Posterior cingulate gyrus (tissue), 11 donors: ENCODE measurements around the gene PURB.
"Not testable (repeated sequence)": the region's sequence is repeated elsewhere in the genome, so short reads cannot be mapped to it uniquely, and the experiment has no call there.

ENCODE experiments used
- DNase-seq, 10 donors: peaks; one replicate each; pipeline versions ENCODE4 v3.0.0 to v3.0.0-alpha.2; 2020 to 2021; ENCODE audit warnings: mixed read lengths in 3 of 10
- intact Hi-C: fragments of 100-400 bp; cut with DNase I; formaldehyde crosslinking; loops from one replicate; pipeline ENCODE4 v1.15.1; 2023

The PURB gene

DNA sequence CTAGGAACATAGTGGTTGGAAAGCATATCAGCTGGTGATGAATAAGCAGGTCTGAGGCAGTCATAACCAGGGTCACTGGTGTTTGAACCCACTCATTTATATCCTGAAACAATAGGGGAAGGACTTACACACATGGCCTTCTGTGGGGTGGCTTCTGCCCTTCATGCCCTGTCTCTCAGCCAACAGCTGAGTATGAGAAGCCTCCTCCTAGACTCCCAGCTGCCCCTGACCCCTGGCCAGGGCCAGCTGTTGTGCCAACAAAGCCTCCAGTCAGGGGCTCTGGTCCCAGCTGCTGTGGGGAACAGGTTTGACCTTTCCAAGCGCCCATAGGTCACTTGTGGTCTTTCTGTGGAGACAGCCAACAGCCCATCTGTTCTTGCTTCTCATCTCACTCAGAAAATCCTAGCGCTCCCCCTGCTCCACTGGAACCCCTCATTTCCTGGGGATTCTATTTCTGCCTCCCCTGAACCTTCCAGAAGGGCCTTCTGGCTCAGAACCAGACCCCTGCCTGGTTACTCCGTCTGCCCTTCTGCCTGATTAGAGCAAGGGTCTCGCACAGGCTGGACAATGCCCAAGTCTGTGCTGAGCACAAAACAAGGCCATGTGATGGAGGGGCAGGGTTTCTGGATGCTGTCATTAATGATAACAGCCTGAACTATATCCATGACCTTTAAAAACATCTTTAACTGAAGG, 9.7 kb upstream of the PURB start:
- intact Hi-C loops, result no loop called here

DNA sequence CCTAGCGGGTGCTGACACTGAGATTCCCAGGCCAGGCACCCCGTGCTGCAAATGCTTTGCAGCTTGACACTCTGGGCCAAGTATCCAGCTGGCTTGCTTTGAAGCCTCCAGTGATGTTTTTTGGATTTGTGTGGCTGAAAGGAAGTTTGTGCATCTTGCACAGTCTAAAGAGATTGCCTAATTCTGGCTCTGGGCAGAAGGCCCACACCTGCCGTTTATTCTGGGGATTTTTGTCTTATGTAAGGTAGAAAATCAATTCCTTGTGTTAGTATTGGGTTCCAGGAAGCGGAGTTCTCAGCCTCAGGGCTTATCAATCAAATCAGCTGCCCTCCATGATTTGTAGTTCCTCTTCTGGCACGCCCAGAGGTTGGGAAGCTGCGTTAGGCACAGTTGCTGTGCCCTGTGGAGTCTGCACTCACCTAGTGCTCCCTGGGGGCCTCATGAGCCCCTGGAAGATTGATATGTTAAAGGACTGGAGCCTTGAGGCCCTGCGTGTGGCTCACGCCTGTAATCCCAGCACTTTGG, 8.4 kb upstream of the PURB start:
- intact Hi-C loops, result no loop called here
- DNase-seq, result peak in 1 of 10 donors; percentile 56

More for the DNA sequence above, 9.7 kb upstream of the PURB start:
- peak in 5 of 10 donors; percentile 20 to 93 (median 42) for DNase-seq

DNA sequence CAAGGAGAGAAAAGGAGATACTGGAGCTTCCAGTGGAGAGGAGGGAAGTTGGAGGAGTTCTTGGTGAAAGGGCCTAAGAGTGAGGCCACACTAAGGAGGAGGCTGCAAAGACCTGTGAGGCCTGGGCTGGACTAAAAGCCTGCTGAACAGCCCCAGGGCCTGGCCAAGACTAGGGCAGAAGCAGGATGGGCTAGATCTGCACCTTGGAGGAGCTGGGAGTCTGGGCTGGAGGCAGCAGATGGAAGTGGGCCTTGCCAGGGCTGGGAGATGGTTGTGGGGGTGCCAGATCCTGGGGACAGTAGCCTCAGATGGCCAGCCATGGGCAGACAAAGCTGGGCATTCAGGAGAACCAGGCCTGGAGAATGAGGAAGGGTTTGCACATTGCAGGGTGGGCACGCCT, 6.5 kb upstream of the PURB start:
- intact Hi-C loops, result no loop called here
- peak in 1 of 10 donors; percentile 63 for DNase-seq

- intact Hi-C loops, result no loop called here
- no peak for DNase-seq
These were observed 6.0 kb upstream of the PURB start for GRCh38 chr7:44891372-44891771.

DNA sequence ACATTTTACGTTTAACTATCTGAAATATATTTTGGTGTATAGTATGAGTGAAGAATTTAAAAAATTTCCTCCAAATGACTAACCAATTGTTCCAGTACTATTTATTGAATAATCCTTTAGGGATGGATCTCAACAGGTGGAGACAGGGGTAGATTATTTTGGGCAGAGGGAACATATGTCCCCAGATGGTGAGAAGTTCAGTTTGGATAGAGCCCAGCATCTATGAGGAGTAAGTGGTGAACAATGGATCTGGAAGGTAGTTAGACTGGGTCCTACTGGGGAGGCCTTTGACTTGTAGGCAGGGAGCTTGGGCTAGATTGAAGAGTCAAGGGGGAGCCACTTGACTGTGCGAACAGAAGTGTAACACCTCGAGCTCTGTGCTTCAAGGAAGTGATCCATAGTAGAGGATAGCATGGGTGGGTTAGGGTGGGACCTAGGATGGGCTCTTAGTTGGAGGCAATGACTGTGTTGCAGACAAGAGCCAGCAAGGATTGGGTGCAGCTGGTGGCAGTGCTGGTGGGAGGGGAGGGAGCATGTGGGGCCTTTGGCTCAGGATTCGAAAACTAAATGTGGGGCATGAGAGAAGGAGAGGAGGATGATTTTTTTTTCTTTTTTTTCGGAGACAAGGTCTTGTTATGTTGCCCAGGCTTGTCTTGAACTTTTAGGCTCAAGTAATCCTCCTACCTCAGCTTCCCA, 3.9 kb upstream of the PURB start:
- intact Hi-C loops, result loop anchor here (5.0 to 10.0 kb wide), 4 partner anchors 33 to 223 kb away; partner anchors contain the start of gene TBRG4
- no peak for DNase-seq

DNA sequence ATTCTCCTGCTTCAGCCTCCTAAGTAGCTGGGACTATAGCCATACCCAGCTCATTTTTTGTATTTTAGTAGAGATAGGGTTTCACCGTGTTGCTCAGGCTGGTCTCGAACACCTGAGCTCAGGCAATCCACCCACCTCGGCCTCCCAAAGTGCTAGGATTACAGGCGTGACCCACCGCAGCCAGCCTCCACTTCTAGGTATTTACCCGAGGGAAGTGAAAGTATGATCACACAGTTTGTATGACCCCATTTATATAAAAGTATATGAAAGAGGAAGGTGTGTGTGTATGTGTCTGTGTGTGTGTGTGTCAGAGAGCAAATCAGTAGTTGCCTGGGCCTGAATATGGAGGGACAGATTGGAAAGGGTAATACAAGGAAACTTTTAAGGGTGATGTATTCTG, 2.0 kb upstream of the PURB start:
- DNase-seq, result no peak
- intact Hi-C loops, result loop anchor here (5.0 to 10.0 kb wide), 4 partner anchors 35 to 225 kb away; partner anchors contain the start of gene TBRG4

DNA sequence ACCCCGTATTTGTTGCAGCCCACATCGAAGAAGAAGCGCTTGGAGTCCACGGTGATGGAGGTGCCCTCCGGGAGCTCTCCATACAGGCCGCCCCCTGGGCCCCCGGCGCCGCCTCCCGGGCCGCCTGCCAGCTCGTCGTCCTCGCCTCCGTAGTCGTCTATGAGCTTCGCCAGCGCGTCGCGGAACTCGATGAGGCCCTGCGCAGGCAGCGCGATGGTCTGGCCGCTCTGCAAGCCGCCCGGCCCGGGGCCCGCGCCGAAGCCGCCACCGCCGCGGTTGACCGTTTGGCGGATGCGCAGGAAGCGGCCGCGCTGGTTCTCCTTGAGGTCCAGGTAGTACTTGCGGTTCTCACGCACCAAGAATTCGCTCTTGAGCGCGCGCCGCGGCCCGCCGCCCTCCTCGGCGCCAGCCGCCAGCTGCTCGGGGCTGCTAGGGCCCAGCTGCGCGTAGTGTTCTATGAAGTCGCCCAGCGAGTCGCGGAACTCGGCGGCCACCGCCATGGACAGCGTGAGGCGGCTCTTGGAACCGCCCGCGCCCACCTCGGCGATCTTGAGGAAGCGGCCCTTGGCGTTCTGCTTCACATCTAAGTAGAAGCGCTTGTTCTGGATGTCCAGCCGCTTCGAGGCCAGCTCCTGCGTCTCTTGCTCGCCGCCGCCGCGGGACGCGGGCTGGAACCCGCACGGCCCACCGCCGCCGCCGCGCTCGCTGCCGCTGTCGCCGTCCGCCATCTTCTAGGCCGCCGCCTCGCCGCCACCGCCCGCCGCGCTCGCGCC, 523 bp downstream of the PURB start:
- DNase-seq, result peak in 9 of 10 donors; percentile 12 to 92 (median 43)
- intact Hi-C loops, result loop anchor here (5.0 to 10.0 kb wide), 4 partner anchors 37 to 227 kb away; partner anchors contain the start of gene TBRG4

DNA sequence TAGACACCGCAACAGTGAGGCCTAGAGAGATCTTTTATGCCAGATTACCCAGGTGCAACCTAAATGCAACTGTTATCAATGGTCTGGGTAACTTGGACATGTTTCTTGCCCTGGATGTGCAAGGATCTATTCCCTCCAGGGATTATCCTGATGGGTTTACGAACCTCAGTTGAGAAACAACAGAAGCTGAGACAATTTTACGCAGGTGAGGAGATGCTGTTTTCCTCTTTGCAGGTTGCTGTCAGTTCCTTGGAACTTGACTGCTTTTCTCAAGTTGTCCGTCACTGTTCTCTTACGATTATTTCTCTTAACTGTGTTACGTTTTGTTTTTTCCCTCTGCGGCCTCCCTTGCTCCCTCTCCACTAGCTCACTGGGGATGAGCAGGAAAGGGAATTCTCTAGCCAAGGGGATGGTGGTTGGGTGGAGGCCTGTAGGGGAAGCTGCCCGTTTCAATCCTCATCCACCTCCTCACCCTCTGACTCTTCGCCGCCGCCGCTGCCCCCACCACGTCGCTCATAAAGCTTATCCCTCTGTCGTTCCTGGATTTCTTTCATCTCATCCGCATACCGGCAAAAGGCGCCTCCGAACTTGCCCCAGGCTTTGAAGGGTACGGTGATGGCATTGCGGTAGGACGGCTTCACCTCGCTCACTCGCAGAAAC, 1.2 kb downstream of the PURB start:
- no peak for DNase-seq
- intact Hi-C loops, result loop anchor here (10.0 kb wide), 1 partner anchor 191 kb away; no protein-coding TSS in a partner anchor

GRCh38 chr7:44882899-44883298, 2.4 kb downstream of the PURB start:
- intact Hi-C loops, result loop anchor here (10.0 kb wide), 1 partner anchor 192 kb away; no protein-coding TSS in a partner anchor

DNA sequence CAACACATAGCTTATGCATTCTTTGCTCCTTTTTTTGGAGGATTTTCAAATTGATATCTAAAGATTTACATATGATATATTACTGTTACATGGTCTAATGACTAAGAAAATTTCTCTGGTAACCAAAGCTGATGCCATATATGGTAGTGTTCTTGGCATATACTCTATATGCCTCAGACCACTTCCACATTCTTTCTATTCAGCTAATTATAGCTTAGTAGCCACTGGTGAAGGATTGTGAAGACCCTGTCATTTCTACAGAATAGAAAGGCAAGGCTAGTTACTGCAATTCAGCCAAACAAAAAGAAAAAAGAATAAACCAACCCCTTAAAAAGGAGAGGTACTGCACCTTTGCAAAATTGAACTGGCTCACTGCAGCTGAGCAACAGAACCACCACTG, 3.7 kb downstream of the PURB start:
- no peak for DNase-seq
- intact Hi-C loops, result loop anchor here (10.0 kb wide), 1 partner anchor 193 kb away; no protein-coding TSS in a partner anchor

More at GRCh38 chr7:44882899-44883298, 2.4 kb downstream of the PURB start:
- DNase-seq, result no peak

DNA sequence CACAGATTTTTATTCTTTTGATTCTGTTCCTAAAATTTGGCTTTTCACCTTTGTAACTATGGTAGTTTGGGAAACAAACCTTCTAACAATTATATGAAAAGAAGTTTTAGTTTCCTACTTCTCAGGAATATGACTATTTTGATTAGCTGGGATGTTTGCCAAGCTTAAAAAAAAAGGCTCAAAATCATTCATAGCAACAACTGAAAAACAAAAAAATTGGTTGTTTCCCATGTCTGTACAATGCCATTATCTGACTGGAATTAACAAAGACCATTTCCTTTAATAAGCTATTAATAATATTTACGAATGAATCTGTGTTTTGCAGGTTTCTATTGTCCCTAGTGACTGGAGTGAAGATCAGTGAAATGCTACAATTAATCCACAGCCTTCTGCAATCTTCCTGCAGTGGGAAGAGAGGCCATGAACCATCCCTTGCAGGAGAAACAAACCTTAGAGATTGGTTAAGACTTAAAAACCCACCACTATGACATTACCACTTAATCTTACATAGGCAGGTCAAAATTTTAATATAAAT, 4.2 kb downstream of the PURB start:
- no peak for DNase-seq
- intact Hi-C loops, result loop anchor here (10.0 kb wide), 1 partner anchor 194 kb away; no protein-coding TSS in a partner anchor

DNA sequence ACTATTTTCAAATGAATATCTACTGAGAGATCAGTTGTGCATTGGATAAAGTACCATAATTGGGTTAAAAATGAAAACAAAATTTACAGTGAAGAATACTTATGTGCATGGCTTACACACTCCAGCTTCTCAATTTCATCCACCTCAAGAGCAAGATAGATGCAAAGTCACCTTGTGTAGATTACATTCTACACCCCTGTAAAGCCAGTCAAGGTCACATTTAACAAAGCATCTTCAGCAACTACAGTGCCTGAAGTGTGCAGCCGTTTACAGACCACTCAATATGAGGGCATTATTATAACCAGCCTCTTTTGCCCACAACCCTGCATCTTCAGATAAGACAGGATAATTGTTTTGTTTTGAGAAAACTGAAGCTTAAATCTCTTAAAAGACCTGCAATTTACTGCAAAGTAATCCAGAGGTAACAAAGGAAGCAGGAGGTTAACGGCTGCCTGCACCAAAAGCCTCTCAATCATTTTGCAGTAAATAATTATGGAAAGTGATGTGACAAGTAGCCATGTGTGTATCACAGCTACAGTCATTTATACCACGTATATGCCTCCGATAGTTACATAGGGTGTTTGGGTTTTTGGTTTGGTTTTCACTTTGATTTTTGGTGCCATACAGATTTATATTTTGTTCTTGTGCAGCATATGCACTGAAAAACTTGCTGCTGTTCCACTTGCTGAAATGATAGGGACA, 4.9 kb downstream of the PURB start:
- no peak for DNase-seq
- intact Hi-C loops, result loop anchor here (10.0 kb wide), 1 partner anchor 194 kb away; no protein-coding TSS in a partner anchor

DNA sequence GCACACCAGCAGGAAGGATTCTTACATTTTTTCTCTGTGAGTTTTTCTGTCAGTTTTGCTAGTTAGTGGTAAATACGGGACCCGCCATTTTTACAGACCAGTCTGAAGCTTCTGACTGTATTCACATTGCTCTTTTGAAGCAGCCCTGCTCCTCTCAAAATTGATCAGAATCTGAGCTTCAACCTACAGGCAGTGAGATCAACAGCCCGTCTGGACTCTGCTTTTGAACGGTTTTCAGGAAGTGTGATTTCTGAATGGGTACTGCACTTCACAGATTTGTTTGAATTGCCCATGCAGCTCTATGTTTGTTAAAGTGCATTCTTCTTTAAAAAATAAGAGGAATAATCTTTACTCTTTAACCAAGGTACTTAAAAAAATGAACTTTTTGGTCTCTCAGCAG, 8.9 kb downstream of the PURB start:
- DNase-seq, result no peak
- intact Hi-C loops, result no loop called here

GRCh38 chr7:44875241-44875640, 10.1 kb downstream of the PURB start:
- DNase-seq, result no peak
- intact Hi-C loops, result no loop called here

GRCh38 chr7:44872787-44873186, 12.5 kb downstream of the PURB start:
- intact Hi-C loops, result no loop called here
- DNase-seq, result no peak

DNA sequence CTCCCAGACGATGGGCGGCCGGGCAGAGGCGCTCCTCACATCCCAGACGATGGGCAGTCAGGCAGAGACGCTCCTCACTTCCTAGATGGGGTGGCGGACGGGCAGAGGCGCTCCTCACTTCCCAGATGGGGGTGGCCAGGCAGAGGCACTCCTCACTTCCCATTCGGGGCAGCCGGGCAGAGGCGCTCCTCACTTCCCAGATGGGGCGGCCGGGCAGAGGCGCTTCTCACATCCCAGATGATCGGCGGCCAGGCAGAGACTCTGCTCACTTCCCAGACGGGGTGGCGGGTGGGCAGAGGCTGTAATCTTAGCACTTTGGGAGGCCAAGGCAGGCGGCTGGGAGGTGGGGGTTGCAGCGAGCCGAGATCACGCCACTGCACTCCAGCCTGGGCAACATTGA, 13.4 kb downstream of the PURB start:
- intact Hi-C loops, DNase-seq: not testable (repeated sequence)

- DNase-seq, result peak in 1 of 10 donors; percentile 84
- intact Hi-C loops, result not testable (repeated sequence)
These were observed 14.6 kb downstream of the PURB start for GRCh38 chr7:44870780-44871179.

GRCh38 chr7:44870336-44870735, 15.0 kb downstream of the PURB start:
- DNase-seq, intact Hi-C loops: not testable (repeated sequence)
